Brain microvascular endothelial cell (primary cell): ENCODE data around the gene NOL9.

Experiments used
- DNase-seq: peaks from one replicate; pipeline ENCODE4 v3.0.0-alpha.2; 2020
- H3K27ac ChIP-seq: fragments of 250-450 bp; sonication (Bioruptor Pico); 2 replicates; pipeline ENCODE4 v1.5.1; 2020; ENCODE audit warnings: mild to moderate bottlenecking, moderate library complexity
- H3K27me3 ChIP-seq: fragments of 250-450 bp; sonication (Bioruptor Pico); replicated peaks from 2 replicates; pipeline ENCODE4 v1.5.1; 2020; ENCODE audit warnings: mild to moderate bottlenecking
- H3K36me3 ChIP-seq: fragments of 250-450 bp; sonication (Bioruptor Pico); replicated peaks from 2 replicates; pipeline ENCODE4 v1.5.1; 2020; ENCODE audit warnings: mild to moderate bottlenecking
- H3K4me3 ChIP-seq: 2 replicates; pipeline ENCODE4 v1.5.1; 2011; ENCODE audit warnings: low read depth, mild to moderate bottlenecking, control low read depth, low read length, moderate library complexity
- CTCF ChIP-seq: IDR thresholded peaks from 2 replicates; pipeline ENCODE4 v1.5.1; 2011; ENCODE audit warnings: low read depth, mild to moderate bottlenecking, moderate library complexity, low read length, control low read depth, inconsistent platforms; ENCODE audit errors: missing control alignments
- in situ Hi-C: cut with HindIII; loops from 2 replicates; pipeline ENCODE4 v1.10.0; 2017; ENCODE audit warnings: low sequenced_read_pairs, low pct_ligation_motif_present

The NOL9 gene

GRCh38 chr1:6506210-6507036, 47.9 kb downstream of the NOL9 start:
- no peak overlapping the region for H3K4me3 ChIP-seq
- H3K27me3 ChIP-seq: no peaks in the 10 kb centered on the region
- in situ Hi-C loops: no loop called here
- H3K36me3 ChIP-seq: no peaks in the 10 kb centered on the region
- DNase-seq: no peak
- no peak overlapping the region for H3K27ac ChIP-seq
- TF ChIP-seq CTCF: no peak

- in situ Hi-C loops: no loop called here
- H3K27me3 ChIP-seq: no peaks in the 10 kb centered on the region
- no peak for TF ChIP-seq CTCF
Measured at GRCh38 chr1:6505367-6506209, 48.7 kb downstream of the NOL9 start.

GRCh38 chr1:6504887-6505286, 49.4 kb downstream of the NOL9 start:
- TF ChIP-seq CTCF: no peak
- H3K36me3 ChIP-seq: no peaks in the 10 kb centered on the region
- no peak overlapping the region for H3K27ac ChIP-seq
- no peak for DNase-seq
- in situ Hi-C loops: no loop called here
- H3K27me3 ChIP-seq: no peaks in the 10 kb centered on the region
- no peak overlapping the region for H3K4me3 ChIP-seq

More at GRCh38 chr1:6505367-6506209, 48.7 kb downstream of the NOL9 start:
- no peak for DNase-seq
- Histone ChIP-seq H3K36me3 (no peaks in the 10 kb centered on the region), H3K4me3 (no peak overlapping the region), H3K27ac (no peak overlapping the region)

- no peak for TF ChIP-seq CTCF
- no peak for DNase-seq
- Histone ChIP-seq H3K27me3 (no peaks in the 10 kb centered on the region), H3K36me3 (no peaks in the 10 kb centered on the region), H3K4me3 (no peak overlapping the region), H3K27ac (no peak overlapping the region)
- in situ Hi-C loops: no loop called here
Measured at GRCh38 chr1:6503884-6504602, 50.3 kb downstream of the NOL9 start.

GRCh38 chr1:6502000-6502891, 52.1 kb downstream of the NOL9 start:
- no peak overlapping the region for H3K4me3 ChIP-seq
- no peaks in the 10 kb centered on the region for H3K27me3 ChIP-seq
- no peaks in the 10 kb centered on the region for H3K36me3 ChIP-seq
- in situ Hi-C loops: no loop called here
- DNase-seq: no peak
- no peak overlapping the region for H3K27ac ChIP-seq
- TF ChIP-seq CTCF: no peak
